HepG2 (cell line): ENCODE results near the gene ABCC3. TPM values are rescaled to one million over a fixed set of nuclear protein-coding genes. Genes with fewer than 3 reads are reported as not detected.

Experiments
- E2F5 ChIP-seq: sonication (generic); formaldehyde crosslinking; conservative IDR thresholded peaks from 2 replicates; pipeline ENCODE4 v1.4.0; 2020; ENCODE audit warnings: missing genetic modification reagents
- GABPA ChIP-seq, 2 experiments: IDR thresholded peaks; 2 replicates each; pipeline ENCODE4 v1.6.1; 2011 to 2016; ENCODE audit warnings: low read depth in 2 of 2, low read length in 1 of 2, missing biosample characterization in 1 of 2, missing genetic modification characterization in 1 of 2
- GFI1 ChIP-seq: sonication (generic); formaldehyde crosslinking; IDR thresholded peaks from 2 replicates; pipeline ENCODE4 v1.5.0; 2020; ENCODE audit warnings: missing genetic modification reagents, mild to moderate bottlenecking, borderline replicate concordance
- HES4 ChIP-seq: sonication (generic); formaldehyde crosslinking; IDR thresholded peaks from 2 replicates; pipeline ENCODE4 v1.9.0; 2021; ENCODE audit warnings: mild to moderate bottlenecking, missing genetic modification reagents, borderline replicate concordance
- HIC2 ChIP-seq: sonication (generic); formaldehyde crosslinking; IDR thresholded peaks from 2 replicates; pipeline ENCODE4 v1.9.0; 2022; ENCODE audit warnings: low read depth, missing genetic modification reagents
- HOXA9 ChIP-seq: sonication (generic); formaldehyde crosslinking; IDR thresholded peaks from 2 replicates; pipeline ENCODE4 v1.8.1; 2022; ENCODE audit warnings: missing genetic modification reagents, mild to moderate bottlenecking, moderate library complexity, borderline replicate concordance
- MEF2D ChIP-seq: sonication (generic); formaldehyde crosslinking; IDR thresholded peaks from 2 replicates; pipeline ENCODE4 v1.5.1; 2020; ENCODE audit warnings: mild to moderate bottlenecking, missing genetic modification reagents
- PRMT3 ChIP-seq: sonication (generic); formaldehyde crosslinking; IDR thresholded peaks from 2 replicates; pipeline ENCODE4 v1.8.1; 2022; ENCODE audit warnings: low read depth, mild to moderate bottlenecking, moderate library complexity, missing genetic modification reagents, borderline replicate concordance
- RNF219 ChIP-seq: sonication (generic); formaldehyde crosslinking; IDR thresholded peaks from 2 replicates; pipeline ENCODE4 v1.5.0; 2020; ENCODE audit warnings: mild to moderate bottlenecking, missing genetic modification reagents
- ZFP41 ChIP-seq: sonication (generic); formaldehyde crosslinking; IDR thresholded peaks from 2 replicates; pipeline ENCODE4 v1.4.0; 2020; ENCODE audit warnings: mild to moderate bottlenecking, missing genetic modification reagents, borderline replicate concordance
- ZFP91 ChIP-seq: sonication (generic); formaldehyde crosslinking; IDR thresholded peaks from 2 replicates; pipeline ENCODE4 v1.9.0; 2022; ENCODE audit warnings: missing genetic modification reagents, mild to moderate bottlenecking, borderline replicate concordance
- ZNF230 ChIP-seq: sonication (generic); formaldehyde crosslinking; IDR thresholded peaks from 2 replicates; pipeline ENCODE4 v1.4.0; 2020; ENCODE audit warnings: mild to moderate bottlenecking, missing genetic modification reagents
- ZNF761 ChIP-seq: sonication (generic); formaldehyde crosslinking; conservative IDR thresholded peaks from 2 replicates; pipeline ENCODE4 v1.4.0; 2020; ENCODE audit warnings: mild to moderate bottlenecking, missing genetic modification reagents
- polyA plus RNA-seq, 8 experiments: library from polyadenylated mRNA; depleted of rRNA in 3 of 8; stranded (reverse) in 7 of 8; unstranded in 1 of 8; fragments of >200 nt; fragmentation: Illumina TruSeq in 4 of 8; extraction: Trizol in 4 of 8; gene quantifications; 2 replicates each; pipeline versions ENCODE4 v1.2.1 to v1.2.3, GENCODE V29; 2011 to 2016; ENCODE audit warnings: low read depth in 4 of 8, missing spikeins in 1 of 8, mixed read lengths in 1 of 8; ENCODE audit not compliant: insufficient read depth in 1 of 8
- total RNA-seq, 5 experiments: library from RNA; depleted of rRNA; stranded (reverse); fragments of >200 nt; fragmentation: Illumina TruSeq; extraction: Trizol; gene quantifications; 2 replicates each; pipeline ENCODE4 v1.2.3, GENCODE V29; 2016; ENCODE audit warnings: low read depth in 1 of 5
- TF ChIP-seq, protein P1 (sequence below): sonication (generic); formaldehyde crosslinking; IDR thresholded peaks from 2 replicates; pipeline ENCODE4 v1.4.0; 2020; ENCODE audit warnings: missing genetic modification reagents, borderline replicate concordance
- TF ChIP-seq, protein P2 (sequence below): IDR thresholded peaks from 2 replicates; pipeline ENCODE4 v1.6.1; 2016; ENCODE audit warnings: control low read depth

The ABCC3 gene
- total and polyA plus RNA-seq, 2 of the 13 experiments (the other 11 are each of a cell fraction or from before 2014, with no cell fraction given), result 25.2 to 50.7 TPM

DNA sequence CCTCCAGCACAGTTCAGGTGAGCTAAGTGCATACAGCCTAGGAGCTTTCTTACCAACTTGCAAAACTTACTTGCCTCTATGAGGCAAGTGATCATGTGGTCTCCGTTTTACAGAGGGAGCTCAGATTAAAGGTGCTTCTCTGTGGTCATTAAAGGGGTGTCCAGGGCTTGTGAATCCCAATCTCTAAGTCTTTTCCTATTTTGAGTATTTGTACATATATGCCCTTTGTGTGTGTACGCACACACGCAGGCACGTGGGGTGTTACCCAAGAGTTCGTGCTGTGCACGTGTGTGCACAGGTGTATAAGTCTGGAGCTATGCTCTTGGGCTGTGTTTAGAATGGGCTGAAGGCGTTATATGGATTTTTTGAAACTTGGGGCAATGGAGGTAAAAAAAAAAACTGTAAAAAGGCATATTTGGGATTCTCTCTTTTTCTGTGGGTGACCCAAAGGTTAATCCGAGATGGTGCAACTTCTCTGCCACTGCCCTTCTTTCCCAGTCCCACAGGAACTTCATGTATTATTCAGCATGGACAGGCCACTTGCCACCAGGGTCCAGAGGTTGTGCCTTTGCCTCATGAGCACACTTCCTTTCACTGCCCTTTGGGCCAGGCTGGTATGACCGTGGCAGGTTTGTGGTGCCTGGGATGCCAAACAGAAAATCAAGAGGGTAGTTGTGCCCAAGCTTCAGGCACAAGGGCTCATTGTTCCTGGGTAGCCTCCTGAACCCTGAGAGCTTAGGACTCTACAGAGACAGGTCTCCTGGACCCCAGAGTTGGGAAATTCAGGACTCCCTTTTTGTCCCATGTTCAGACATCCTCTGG, 1.5 kb downstream of the ABCC3 start (continued):
- TF ChIP-seq HOXA9 (CRISPR knock-in tag), result no peak
- TF ChIP-seq ZFP41, result no peak
- peak; percentile 100 for TF ChIP-seq HIC2 (CRISPR knock-in tag)
- TF ChIP-seq RNF219 (CRISPR knock-in tag), result no peak
- TF ChIP-seq E2F5 (CRISPR knock-in tag), result no peak
- no peak for TF ChIP-seq GABPA (IDR thresholded peaks at IDR 0.05; ENCODE audit: low read depth, low read length)
- TF ChIP-seq GABPA (CRISPR knock-in tag; IDR thresholded peaks at IDR 0.05; ENCODE audit: low read depth), result no peak
- TF ChIP-seq ZNF230 (CRISPR knock-in tag), result no peak
- TF ChIP-seq, protein P1, sequence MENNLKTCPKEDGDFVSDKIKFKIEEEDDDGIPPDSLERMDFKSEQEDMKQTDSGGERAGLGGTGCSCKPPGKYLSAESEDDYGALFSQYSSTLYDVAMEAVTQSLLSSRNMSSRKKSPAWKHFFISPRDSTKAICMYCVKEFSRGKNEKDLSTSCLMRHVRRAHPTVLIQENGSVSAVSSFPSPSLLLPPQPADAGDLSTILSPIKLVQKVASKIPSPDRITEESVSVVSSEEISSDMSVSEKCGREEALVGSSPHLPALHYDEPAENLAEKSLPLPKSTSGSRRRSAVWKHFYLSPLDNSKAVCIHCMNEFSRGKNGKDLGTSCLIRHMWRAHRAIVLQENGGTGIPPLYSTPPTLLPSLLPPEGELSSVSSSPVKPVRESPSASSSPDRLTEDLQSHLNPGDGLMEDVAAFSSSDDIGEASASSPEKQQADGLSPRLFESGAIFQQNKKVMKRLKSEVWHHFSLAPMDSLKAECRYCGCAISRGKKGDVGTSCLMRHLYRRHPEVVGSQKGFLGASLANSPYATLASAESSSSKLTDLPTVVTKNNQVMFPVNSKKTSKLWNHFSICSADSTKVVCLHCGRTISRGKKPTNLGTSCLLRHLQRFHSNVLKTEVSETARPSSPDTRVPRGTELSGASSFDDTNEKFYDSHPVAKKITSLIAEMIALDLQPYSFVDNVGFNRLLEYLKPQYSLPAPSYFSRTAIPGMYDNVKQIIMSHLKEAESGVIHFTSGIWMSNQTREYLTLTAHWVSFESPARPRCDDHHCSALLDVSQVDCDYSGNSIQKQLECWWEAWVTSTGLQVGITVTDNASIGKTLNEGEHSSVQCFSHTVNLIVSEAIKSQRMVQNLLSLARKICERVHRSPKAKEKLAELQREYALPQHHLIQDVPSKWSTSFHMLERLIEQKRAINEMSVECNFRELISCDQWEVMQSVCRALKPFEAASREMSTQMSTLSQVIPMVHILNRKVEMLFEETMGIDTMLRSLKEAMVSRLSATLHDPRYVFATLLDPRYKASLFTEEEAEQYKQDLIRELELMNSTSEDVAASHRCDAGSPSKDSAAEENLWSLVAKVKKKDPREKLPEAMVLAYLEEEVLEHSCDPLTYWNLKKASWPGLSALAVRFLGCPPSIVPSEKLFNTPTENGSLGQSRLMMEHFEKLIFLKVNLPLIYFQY (CRISPR knock-in tag), result peak; percentile 26; the same call in 1 of the 2 replicates
- TF ChIP-seq ZNF761 (CRISPR knock-in tag), result no peak
- no peak for TF ChIP-seq PRMT3 (CRISPR knock-in tag)
- TF ChIP-seq GFI1 (CRISPR knock-in tag), result 0 out of 2 replicates have a peak, but pooled peaks have one; percentile 34
- TF ChIP-seq, protein P2, sequence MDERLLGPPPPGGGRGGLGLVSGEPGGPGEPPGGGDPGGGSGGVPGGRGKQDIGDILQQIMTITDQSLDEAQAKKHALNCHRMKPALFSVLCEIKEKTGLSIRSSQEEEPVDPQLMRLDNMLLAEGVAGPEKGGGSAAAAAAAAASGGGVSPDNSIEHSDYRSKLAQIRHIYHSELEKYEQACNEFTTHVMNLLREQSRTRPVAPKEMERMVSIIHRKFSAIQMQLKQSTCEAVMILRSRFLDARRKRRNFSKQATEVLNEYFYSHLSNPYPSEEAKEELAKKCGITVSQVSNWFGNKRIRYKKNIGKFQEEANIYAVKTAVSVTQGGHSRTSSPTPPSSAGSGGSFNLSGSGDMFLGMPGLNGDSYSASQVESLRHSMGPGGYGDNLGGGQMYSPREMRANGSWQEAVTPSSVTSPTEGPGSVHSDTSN, result no peak
- no peak for TF ChIP-seq HES4 (CRISPR knock-in tag)
- TF ChIP-seq ZFP91 (CRISPR knock-in tag), result peak; percentile 40
- TF ChIP-seq MEF2D (CRISPR knock-in tag), result no peak
